ENCODE results near the gene CRYGS.
"Not testable (repeated sequence)": the region's sequence is repeated elsewhere in the genome, so short reads cannot be mapped to it uniquely, and the experiment has no call there.

DNA sequence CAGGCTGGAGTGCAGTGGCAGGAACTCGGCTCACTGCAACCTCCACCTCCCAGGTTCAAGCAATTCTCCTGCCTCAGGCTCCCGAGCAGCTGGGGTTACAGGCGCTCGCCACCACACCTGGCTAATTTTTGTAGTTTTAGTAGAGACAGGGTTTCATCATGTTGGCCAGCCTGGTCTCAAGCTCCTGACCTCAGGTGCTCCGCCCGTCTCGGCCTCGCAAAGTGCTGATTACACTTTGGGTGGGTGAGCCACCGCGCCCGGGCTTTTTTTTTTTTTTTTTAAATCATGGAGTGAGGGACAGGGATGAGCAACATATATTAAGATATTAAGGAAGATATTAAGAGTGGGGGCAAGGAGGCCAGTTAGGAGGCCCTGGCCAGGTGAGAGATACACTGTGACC is 25.2 kb upstream of the CRYGS start:
- not testable (repeated sequence) for TF ChIP-seq EZH2phosphoT487 (IDR thresholded peaks at IDR 0.05; ENCODE audit: borderline replicate concordance, low read depth, low read length)
- TF ChIP-seq, protein P1, sequence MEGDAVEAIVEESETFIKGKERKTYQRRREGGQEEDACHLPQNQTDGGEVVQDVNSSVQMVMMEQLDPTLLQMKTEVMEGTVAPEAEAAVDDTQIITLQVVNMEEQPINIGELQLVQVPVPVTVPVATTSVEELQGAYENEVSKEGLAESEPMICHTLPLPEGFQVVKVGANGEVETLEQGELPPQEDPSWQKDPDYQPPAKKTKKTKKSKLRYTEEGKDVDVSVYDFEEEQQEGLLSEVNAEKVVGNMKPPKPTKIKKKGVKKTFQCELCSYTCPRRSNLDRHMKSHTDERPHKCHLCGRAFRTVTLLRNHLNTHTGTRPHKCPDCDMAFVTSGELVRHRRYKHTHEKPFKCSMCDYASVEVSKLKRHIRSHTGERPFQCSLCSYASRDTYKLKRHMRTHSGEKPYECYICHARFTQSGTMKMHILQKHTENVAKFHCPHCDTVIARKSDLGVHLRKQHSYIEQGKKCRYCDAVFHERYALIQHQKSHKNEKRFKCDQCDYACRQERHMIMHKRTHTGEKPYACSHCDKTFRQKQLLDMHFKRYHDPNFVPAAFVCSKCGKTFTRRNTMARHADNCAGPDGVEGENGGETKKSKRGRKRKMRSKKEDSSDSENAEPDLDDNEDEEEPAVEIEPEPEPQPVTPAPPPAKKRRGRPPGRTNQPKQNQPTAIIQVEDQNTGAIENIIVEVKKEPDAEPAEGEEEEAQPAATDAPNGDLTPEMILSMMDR (conservative IDR thresholded peaks at IDR 0.05; ENCODE audit: low read length): not testable (repeated sequence)

Data from OCI-LY7 (cell line).